HG03280 (cell line): ENCODE results near the gene YWHAG.
"Not testable (repeated sequence)": the region's sequence is repeated elsewhere in the genome, so short reads cannot be mapped to it uniquely, and the experiment has no call there.

Experiments used
- ATAC-seq: cut with Tn5 transposase; IDR thresholded peaks from one replicate; pipeline ENCODE4 v1.9.1; 2021; ENCODE audit warnings: mild to moderate bottlenecking, moderate library complexity; ENCODE audit not compliant: unreplicated experiment

Gene YWHAG

DNA sequence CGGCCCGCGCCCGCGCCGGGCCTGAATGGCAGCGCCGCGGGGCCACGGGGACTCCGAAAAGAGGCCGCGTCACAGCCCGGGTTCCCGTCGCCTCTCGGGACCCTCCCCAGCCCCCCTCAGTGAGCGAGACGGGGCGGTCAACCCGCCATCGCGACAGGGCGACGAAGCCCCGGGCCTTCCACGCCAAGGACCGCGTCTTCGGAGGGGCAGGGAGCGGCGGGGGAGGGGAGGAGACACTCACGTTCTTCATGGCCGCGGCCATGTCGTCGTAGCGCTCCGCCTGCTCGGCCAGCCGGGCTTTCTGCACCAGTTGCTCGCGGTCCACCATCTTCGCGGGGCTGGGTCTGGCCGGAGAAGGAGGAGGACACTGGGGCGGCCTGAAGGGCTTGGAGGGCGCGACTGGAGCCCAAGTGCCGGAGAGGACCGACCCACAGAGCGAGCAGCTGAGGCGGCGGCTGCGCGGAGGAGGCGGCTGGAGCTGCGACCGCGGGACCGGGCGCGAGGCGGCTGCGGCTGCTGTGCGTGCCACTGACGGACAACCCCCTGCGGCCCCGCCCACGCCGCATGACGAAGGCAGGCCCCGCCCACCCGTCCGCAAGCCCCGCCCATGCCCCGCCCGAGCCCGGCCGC, at the start of gene YWHAG:
Gene YWHAG, minus strand, starts transcription at position 511 of the 630 bp plus-strand sequence. Its CDS starts 183 bp downstream, at position 328.
- peak; percentile 67 for ATAC-seq

DNA sequence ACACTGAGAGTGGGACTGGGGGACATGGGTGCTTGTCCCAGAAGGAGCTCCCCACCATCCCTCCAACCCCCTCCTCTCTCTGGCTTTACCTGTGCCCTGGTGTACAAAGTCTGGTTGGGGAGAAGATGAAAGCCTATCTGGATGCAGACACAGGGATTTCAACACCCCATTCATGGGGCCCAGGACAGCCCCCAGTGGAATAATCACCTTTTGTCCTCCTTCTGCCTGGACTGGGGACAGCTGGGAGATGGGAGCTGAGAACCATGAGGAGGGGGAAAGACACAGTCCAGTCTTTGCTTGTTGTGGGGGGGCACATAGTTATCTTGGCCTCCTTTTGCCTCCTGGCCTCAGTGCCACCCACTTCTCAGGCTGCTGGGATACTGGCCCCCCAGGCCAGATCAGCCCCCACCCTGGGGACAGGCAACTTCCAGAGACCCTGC, 49.4 kb upstream of the YWHAG start:
- no peak for ATAC-seq

DNA sequence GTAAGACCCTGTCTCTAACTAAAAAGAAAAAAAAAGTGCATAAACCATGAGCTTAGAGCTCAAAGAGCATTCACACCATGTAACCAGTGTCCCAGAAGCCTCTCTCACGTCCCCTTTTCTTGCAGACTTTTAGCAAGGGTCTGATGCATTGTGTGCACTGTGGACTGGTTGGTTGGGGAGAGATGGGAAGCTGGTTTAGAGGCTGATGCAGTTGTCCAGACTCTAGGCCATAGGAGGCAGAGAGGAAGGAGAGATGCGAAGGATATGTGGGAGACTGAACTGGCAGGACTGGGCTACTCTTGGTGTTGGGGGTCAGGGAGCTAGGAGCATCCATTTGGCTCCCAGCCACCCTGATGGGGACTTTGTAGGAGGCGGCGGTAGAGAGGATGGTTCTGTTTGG, 48.9 kb upstream of the YWHAG start:
- no peak for ATAC-seq

DNA sequence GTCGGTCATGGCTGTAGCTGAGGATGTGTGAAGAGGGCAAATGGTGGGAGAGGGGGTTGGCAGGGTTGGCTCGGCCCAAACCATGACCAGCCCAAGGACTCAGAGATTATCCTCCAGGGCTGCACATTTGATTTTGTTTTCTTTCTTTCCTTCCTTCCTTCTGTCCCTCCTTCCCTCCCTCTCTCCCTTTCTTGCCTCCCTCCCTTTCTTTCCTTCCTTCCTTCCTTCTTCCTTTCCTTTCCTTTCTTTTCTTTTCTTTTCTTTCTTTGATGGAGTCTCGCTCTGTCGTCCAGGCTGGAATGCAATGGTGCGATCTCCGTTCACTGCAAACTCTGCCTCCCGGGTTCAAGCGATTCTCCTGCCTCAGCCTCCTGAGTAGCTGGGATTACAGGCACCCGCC, 46.9 kb upstream of the YWHAG start:
- no peak for ATAC-seq

DNA sequence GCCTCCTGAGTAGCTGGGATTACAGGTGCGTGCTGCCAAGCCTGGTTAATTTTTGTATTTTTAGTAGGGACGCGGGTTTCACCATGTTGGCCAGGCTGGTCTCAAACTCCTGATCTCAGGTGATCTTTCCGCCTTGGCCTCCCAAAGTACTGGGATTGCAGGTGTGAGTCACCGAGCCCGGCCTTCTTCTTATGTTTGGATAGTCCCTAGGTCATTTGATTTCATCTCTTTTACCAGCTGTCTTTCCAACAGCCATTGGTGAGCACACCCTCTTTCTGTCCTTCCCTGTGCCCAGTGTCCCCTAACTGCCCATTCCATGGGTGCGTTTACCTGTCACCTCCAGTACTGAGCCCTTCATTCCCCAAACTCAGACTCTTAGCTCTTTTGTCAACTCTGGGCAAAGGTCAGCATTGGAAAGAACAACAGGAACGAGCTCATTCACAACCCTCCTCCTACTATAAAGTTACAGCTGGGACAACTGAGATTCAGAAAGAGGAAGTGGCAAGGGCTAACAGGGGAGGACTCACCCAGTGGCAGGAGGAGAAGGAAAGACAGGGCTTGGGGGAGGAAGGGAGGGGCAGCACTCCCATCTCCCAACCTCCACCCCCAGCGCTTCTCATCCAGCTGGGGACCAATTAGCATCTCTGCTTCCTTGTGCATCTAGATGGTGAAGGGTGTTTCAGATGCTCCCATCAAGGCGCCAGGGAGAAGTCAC, 45.1 kb upstream of the YWHAG start:
- ATAC-seq, result no peak

DNA sequence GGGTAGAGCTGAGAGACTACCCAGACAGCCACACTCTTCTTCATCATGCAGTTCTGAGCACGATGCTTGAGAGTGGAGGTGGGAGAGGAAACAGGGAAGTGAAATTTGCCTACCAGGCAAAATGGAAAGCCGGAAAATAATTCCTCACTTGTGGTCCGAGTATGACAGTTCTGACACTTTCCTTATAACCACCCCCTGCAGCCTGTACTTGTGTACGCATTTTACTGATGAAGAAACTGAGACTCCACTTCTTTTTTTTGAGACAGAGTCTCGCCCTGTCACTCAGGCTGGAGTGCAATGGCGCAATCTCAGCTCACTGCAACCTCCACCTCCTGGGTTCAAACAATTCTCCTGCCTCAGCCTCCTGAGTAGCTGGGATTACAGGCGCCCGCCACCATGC, 44.3 kb upstream of the YWHAG start:
- not testable (repeated sequence) for ATAC-seq

DNA sequence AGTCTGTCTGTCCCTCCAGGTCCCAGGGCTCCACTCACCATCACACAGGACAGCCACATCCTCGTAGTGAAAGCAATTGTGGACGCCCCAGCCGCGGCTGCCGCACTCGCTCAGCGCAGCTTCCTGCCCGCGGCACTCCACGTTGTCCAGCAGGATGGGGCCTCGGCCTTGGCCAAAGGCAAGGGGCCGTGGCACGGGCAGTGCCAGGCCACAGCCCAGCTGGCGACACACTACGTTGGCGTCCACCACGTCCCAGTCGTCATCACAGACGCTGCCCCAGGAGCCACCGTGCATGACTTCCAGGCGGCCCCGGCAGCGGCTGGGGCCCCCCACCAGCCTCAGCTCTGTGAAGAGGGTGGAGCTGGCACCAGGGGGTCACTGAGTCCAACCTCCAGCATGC, 41.5 kb upstream of the YWHAG start:
- ATAC-seq, result no peak

DNA sequence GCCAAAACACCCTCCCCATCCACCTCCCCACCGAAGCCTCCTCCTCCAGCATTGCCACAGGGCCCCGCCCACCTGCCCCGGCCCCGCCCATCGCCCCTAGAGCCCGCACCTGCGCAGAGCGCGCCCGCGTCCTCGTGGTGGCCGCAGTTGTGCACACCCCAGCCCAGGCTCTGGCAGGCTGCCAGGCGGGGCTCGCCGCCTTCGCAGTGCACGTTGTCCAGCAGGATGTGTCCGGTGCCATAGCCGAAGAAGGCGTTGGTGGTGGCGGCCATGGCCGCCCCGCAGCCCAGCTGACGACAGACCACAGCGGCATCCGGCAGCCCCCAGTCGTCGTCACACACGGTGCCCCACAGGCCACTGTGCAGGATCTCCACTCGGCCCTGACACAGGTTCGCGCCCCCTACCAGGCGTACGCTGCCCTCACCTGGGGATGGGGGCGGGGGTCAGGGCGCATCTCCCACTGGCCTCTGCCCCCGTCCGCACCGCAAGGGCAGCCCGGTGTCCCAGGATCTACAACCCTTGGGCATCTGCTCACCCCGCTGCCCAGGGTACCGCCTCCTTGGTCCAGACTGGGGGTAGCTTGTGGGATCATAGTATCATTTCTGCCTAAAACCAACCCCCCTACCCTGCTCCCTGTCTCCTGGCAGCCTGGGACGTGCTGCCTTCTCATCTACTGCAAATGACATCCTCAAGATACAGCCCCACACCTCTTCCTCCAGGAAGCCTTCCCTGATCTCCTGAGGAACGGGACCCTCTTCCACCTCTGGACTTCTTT, 38.8 kb upstream of the YWHAG start:
- ATAC-seq, result peak; percentile 33

DNA sequence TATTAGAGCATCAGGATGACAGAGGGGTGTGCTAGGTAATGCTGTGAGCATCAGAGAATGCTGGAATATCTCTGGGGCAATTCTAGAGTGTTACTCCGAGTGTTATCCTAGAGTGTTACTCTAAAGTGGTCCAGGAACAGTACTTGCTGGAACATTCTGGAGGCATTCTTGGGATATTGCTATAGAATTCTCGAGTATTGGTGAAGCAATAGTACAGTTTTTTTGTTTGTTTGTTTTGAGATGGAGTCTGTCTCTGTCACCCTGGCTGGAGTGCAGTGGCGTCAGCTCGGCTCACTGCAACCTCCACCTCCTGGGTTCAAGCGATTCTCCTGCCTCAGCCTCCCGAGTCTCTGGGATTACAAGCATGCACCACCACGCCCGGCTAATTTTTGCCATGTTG, 38.1 kb upstream of the YWHAG start:
- no peak for ATAC-seq

DNA sequence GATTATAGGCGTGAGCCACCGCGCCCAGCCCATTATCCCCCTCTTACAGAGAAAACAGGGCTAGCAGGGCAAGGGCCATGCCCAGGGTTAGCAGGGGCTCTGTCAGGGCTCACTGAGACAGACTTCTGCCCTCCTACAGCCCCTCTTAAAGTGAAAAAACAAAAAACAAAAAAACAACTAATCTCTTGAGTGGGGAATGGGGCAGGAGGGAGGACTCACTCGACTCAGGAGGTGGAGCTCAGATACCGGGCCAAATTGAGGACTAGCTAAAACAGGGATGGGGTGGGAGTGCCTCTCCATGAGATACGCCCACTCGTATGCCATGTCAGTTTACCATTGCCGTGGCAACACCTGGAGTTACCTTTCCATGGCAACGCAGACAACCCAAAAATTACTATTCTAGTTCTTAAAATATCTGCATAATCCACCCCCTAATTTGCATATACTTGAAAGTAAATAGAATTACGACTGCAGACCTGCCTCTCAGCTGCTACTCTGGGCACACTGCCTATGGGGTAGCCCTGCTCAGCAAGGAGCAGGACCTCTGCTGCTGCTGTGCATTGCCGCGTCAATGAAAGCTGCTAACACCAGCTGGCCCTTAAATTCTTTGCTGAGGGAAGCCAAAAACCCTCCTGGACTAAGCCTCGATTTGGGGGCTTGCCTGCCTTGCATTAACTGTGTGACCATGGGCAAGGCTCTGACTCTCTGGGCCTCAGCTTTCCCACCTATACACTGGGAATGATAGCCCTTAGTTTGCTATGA, 37.4 kb upstream of the YWHAG start:
- no peak for ATAC-seq

DNA sequence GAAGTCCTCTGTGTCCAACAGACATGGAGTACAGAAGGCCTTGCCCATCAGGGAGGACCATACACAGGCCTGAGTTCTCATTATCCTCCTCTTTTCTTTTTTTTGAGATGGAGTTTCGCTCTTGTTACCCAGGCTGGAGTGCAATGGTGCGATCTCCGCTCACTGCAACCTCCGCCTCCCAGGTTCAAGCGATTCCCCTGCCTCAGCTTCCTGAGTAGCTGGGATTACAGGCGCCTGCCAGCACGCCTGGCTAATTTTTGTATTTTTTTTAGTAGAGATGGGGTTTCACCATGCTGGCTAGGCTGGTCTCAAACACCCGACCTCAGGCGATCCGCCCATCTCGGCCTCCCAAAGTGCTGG, 36.8 kb upstream of the YWHAG start:
- not testable (repeated sequence) for ATAC-seq

DNA sequence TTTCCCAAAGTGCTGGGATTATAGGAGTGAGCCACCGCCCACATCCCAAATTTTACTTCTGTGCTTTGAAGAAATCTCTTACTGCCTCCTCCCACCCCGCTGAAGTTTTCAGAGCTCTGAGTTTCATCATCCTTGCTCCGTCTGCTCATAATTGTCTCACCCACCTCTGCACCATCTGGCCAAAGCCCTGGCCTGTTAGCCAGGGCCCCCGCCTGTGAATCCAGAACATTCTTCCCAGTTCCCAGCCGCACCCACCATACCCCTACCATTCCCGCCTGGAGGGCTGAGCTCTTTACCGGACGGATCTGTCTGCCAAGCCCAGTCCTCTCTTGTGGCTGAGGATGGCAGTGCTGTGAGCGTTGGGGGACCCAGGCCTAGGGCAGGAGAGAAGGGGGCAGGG, 36.2 kb upstream of the YWHAG start:
- no peak for ATAC-seq

DNA sequence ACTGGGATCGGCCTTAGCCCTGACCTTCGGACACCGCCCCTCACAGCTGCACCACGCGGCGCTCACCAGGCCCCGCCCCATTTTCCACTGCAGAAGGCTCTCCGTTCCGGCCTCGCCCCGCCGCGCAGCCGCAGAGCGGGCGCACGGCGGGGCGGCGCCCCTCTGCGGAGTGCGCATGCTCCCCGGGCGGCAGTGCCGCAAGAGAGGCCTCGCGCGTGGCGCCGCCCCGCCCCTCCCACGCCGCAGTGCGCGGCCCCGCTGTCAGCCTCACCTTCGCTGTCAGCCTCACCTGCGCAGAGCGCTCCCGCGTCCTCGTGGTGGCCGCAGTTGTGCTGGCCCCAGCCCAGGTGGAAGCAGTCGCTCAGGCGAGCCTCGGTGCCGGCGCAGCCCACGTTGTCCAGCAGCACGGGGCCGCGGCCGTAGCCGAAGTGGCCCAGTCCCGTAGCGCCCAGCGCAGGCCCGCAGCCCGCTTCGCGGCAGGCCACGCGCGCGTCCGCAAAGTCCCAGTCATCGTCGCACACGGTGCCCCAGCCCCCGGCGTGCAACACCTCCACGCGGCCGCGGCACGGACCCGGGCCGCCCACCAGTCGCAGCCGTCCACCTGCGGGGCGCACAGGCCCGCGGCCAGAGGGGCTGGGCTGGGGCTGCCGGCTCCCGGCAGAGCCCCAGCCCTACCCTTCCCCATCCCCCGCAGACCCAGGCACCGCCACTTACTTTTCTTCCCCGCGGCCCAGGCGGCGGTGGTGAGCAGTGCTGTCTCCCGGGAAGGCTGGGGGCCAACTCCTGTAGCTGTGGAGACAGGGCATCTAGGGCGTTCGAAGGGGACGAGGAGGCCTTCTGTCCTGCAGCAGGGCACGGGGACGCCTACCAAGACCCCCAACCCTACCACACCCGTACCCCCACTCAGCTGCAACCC, 34.6 kb upstream of the YWHAG start:
- peak; percentile 89 for ATAC-seq

DNA sequence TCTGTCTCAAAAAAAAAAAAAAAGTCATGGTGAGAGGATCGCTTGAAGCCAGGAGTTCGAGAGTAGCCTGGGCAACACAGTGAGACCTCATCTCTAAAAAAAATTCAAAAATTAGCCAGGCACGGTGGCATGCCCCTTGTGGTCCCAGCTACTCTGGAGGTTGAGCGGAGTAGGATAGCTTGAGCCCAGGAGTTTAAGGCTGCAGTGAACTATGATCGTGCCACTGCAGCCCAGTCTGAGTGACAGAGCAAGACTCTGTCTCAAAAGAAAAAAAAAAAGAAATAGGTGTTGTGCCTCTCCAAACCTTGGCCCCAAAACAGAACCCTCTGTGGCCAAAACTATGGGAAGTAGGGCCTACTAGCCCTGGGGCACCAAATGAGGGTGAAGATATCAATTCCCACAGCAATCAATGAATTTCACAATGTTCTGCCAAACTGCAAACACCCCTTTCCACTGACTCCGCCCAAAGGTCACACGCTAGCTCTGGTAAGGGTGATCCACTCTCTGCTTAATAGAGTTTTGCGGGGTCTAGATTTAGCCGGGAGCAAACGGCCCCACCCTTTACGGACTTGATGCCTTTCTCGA, 33.8 kb upstream of the YWHAG start:
- no peak for ATAC-seq

DNA sequence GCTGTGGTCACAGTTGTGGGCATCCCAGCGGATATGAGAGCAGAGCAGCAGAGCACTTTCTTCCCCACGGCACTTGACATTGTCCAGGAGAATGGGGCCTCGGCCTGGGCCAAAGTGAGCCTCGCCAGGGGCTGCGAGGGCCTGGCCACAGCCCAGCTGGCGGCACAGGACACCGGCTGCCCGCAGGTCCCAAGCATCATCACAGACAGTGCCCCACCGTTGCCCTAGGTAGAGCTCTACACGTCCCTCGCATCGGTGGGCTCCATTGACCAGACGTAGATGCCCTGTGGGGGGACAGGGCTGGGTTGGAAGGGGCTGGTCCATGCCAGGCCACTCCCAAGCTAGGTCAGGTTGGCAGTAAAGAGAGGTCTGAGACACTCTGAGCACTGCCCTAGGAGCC, 31.3 kb upstream of the YWHAG start:
- ATAC-seq, result no peak

DNA sequence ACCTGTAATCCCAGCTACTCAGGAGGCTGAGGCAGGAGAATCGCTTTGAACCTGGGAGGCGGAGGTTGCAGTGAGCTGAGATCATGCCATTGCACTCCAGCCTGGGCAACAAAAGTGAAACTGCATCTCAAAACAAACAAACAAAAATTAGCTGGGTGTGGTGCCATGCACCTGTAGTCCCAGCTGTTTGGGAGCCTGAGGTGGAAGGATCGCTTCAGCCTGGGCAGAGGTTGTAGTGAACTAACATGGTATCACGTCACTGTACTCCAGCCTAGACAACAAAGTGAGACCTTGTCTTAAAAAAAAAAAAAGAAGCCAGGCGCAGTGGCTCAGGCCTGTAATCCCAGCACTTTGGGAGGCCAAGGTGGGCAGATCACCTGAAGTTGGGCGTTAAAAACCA, 29.0 kb upstream of the YWHAG start:
- ATAC-seq, result not testable (repeated sequence)

DNA sequence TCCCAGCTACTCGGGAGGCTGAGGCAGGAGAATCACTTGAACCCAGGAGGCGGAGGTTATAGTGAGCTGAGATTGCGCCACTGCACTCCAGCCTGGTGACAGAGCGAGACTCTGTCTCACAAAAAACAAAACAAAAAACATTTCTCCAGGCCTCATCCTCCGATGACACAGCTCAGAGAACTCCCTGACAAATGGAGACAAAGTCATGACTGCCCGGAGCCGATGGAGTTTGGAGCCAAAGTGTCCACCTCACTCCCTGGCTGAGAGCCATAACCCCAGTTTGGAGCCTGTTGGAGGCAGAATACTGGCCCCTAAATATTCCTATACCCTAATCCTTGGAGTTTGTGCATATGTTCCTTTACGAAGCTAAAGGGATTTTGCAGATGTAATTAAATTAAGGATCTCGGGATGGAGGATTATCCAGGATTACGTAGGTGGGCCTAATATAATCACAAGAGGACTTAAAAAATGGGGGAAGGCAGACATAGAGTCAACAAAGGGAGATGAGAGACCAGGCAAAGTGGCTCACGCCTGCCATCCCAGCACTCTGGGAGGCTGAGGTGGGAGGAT, 28.0 kb upstream of the YWHAG start:
- ATAC-seq, result no peak

DNA sequence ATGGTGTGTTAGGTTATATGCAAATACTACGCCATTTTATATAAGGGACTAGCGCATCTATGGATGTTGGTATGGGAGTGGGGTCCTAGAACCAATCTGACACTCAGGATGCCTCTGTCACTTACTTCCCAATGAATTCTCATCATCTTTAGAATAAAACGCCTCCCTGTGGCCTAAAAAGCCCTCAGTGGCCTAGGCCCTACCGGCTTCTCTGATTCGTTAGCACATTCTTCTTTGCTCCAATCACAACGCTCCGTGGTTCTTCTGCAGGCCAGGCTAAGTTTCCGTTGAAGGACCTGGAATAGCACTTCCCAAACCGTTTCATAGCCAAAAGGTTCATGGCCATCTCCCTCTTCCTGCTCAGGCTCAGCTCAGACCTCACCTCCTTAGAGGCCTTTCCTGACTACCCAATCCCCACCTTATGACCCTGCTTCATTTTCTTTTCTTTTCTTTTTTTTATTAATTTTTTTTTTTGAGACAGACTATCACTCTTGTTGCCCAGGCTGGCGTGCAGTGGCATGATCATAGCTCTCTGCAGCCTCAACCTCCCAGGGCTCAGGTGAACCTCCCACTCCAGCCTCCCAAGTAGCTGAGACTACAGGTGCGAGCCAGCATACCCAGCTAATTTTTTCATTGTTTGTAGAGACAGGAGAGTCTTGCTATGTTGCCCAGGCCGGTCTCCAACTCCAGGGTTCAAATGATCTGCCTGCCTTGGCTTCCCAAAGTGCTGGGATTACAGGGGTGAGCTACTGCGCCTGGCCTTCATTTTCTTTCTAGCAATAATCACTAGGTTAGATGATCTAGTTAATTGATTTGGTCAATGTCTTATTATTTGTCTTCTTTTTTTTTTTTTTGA, 24.5 kb upstream of the YWHAG start:
- ATAC-seq, result no peak

DNA sequence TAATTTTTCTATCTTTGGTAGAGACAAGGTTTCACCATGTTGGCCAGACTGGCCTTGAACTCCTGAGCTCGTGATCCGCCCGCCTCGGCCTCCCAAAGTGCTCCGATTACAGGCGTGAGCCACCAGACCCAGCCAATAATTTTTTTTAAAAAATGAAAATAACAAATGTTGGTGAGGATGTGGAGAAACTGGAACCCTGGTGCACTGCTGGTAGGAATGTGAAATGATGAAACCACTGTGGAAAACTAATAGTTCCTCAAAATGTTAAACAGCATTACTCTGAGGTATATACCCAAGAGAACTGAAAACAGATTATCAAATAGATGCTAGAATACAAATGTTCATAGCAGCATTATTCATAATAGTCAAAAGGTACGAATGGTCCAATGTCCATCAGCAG, 23.0 kb upstream of the YWHAG start:
- ATAC-seq, result no peak
